GM18507 (cell line): ENCODE data around the gene IKZF4.
A peak's percentile ranks its signal among the peaks of the same experiment; 100 is the strongest.
"Not testable (repeated sequence)": the region's sequence is repeated elsewhere in the genome, so short reads cannot be mapped to it uniquely, and the experiment has no call there.

Experiments
- DNase-seq: peaks from one replicate; pipeline ENCODE4 v3.0.0; 2011; ENCODE audit warnings: low read depth; ENCODE audit not compliant: insufficient read length; ENCODE audit errors: extremely low spot score
- FAIRE-seq: peaks from 2 replicates; lab custom pipeline; 2011; peaks lifted over from hg19 to GRCh38; lab: Jason Lieb, UNC

The IKZF4 gene

DNA sequence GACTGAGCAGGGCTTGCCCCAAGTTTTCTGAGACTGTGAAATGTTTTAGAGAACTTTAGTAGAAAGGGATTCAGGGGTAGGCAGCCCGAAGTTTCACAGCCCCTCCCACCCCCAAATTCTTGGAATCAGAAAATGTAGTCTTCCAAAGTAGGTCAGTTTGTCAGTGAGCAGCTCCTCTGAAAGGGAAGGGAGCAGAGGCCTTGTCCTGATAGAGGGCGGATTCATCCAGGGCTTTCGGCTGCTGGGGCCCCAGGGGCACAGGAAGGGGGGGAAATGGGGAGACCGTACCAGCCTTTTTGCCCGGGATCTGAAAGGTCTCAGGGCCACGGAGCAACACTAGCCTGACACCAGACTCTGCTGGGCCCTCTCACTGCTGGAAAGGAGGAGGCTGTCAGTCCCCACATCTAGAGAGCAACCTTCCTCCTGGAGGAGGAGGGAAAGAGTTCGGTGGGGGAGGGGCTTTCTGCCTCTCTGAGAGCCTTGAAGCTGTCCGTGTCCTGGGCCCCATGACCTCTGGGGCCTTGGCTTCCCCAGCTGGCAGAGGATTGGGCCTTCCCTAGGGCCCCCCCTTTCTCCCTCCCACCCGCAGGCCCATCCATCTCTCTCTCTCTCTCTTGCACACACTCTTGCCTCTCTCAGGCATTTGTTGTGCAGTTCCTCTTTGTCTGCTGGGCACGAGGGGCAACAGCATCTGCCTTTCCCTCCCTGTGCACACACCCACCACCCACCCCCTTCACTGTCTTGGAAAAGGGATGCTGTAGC lies at the start of gene IKZF4:
Gene IKZF4, plus strand, starts transcription at position 621 of the 762 bp plus-strand sequence. CDS start 451 bp downstream, outside the sequence.
- no peak for FAIRE-seq

GRCh38 chr12:55972042-55972441 lies 48.8 kb upstream of the IKZF4 start:
- no peak for FAIRE-seq

More for the DNA sequence above, at the start of gene IKZF4:
- DNase-seq, result no peak

DNA sequence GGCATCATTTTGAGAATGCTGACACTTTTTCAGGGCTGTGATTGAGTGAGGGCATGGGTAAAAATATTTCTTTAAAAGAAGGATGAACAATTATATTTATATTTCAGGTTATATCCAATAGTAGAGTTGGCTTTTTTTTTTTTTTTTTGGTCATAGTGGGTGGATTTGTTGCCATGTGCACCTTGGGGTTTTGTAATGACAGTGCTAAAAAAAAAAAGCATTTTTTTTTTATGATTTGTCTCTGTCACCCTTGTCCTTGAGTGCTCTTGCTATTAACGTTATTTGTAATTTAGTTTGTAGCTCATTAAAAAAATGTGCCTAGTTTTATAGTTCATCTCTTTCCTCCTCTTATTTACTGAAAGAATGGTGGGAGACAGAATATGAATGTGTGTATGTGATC lies 48.4 kb upstream of the IKZF4 start:
- FAIRE-seq (no peak), DNase-seq (no peak)

More at GRCh38 chr12:55972042-55972441, 48.8 kb upstream of the IKZF4 start:
- DNase-seq, result no peak

DNA sequence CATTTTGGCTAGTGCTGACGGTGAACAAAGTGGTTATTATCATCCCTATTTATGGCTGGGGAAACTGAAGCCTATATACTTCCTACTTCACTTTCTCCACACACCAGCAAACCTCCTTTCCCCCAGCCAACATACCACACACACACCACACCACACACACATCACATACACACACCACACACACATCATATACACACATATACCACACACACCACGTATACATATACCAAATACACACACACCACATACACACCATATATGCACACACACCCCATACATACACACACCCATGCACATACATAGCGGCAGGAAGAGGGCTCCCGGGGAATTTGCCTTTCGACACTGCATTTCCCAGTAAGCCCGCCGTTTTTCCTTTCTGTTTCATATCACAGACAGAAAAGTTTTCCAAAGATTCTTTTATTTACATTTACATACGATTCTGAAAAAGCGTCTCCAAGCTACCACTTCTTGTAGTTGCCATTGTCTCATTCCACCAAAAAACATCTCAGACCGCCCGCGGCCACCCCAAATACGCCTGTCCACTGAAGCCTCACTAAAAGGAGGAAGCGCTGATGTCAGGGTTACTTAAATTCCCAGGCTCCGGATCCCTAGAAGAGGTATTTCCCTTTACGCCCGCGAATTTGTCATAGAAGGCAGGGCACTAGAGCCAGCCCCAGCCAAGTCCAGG lies 47.8 kb upstream of the IKZF4 start:
- FAIRE-seq (peak; percentile 45), DNase-seq (no peak)

DNA sequence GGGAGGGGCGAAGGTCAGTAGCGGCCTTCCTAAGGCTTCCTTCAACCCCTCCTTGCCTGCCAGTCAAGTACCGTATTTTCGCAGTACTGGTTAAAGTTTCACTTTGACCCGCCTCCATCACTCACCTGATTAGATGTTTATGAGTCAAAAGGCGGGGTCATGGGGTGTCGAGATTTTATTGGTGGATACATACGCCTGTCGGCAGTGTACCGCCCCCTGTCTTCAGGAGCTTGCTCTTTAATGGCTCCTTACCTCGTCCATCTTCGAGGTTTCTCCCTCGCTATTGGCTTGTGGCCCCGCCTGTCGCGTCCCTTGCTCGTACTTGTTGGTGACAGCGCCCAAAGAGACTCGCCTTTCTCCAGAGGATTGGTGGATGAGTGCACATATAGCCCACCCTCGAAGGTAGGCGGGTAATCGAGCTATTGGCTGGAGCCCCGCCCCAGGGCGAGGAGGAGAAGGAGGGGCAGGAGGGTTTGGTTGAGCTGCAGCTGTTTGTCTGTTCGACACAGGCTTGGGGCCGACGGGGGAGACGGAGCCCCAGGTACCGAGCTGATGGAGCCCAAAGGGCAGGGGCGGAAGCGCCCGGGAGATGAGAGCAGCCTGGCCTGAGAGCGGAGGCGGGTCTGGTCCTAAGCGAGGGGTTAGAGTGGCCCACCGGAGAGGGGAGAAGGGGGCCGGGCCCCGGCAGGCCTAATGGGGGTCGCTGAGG lies 47.1 kb upstream of the IKZF4 start, which contains the start of gene RAB5B:
Gene RAB5B, plus strand, starts transcription at position 480 of the 709 bp plus-strand sequence. CDS start 12,883 bp downstream, outside the sequence.
- DNase-seq (peak; percentile 88), FAIRE-seq (peak; percentile 100)

GRCh38 chr12:55974308-55974730 lies 46.5 kb upstream of the IKZF4 start:
- no peak for FAIRE-seq
- no peak for DNase-seq

GRCh38 chr12:55978393-55978792 lies 42.5 kb upstream of the IKZF4 start:
- FAIRE-seq, result no peak
- DNase-seq, result no peak

DNA sequence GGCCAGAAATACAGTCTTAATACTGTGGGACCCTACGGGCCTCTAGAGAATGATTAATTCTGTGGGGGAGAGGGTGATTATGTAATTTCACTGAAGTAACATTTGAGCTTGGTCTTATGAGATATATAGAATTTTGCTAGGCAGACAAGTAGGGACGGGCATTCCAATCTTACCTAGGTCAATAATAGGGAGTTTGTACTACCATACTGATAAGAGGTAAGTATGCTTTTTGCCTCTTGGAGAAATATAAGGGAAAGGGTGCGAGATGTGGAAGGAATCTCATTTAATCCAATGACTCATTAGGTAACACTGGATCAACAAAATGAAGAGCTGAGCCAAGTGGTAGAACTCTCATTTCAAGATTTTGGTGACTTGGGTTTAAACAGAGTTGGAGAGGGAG lies 41.8 kb upstream of the IKZF4 start:
- FAIRE-seq, result no peak
- DNase-seq, result no peak

DNA sequence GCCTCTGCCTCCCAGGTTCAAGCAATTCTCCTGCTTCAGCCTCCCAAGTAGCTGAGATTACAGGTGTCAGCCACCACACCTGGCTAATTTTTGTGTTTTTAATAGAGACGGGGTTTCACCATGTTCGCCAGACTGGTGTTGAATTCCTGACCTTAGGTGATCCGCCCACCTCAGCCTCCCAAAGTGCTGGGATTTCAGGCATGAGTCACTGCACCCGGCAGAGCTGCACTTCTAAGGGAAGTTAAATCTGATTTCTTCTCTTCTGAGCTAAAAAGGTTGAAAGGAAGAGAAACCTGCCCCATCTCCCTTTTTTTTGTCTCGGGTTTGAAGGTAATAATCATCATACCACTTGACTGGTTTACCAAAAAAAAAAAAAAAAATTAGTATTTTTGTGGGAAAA lies 39.0 kb upstream of the IKZF4 start:
- not testable (repeated sequence) for DNase-seq, FAIRE-seq

GRCh38 chr12:55982319-55982936 lies 38.4 kb upstream of the IKZF4 start:
- FAIRE-seq (peak; percentile 83), DNase-seq (peak; percentile 36)

- FAIRE-seq (no peak), DNase-seq (no peak)
Observed at GRCh38 chr12:55983232-55983842, 37.5 kb upstream of the IKZF4 start.

GRCh38 chr12:55984861-55985260 lies 36.0 kb upstream of the IKZF4 start:
- DNase-seq (no peak), FAIRE-seq (no peak)

DNA sequence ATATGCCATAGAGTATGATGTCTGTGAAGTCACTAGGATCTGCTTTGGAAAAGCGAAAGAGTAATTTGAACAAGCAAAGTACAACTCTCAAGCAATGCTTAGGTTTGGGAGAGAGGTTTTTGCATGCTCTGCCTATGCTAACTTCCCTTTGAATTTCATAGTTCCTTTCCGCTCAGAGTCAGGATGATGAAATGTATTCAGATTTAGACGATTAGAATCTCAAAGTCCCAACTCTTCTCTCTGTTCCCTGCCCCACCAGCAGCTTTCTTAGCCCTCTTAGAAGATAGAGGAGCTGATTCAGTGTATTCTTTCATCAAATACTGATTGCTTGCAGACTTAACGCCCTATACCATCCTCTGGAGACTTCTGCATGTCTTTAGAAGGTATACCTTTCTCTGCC lies 35.5 kb upstream of the IKZF4 start:
- no peak for DNase-seq
- FAIRE-seq, result no peak

DNA sequence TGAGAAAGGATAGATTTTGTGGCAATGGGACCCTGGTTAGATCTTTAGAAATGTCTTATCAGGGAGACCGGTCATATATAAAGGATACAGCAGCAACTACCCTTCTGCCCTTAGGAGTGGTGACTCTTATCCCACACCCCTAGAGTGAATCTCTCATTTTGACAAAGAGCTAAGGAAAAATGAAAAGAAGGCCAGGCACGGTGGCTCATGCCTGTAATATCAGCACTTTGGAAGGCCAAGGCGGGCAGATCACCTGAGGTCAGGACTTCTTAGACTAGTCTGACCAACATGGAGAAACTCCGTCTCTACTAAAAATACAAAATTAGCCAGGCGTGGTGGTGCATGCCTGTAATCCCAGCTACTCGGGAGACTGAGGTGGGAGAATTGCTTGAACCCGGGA lies 34.9 kb upstream of the IKZF4 start:
- FAIRE-seq, DNase-seq: not testable (repeated sequence)

GRCh38 chr12:55991110-55991509 lies 29.7 kb upstream of the IKZF4 start:
- FAIRE-seq (no peak), DNase-seq (no peak)

GRCh38 chr12:55993230-55993853 lies 27.5 kb upstream of the IKZF4 start:
- no peak for FAIRE-seq

DNA sequence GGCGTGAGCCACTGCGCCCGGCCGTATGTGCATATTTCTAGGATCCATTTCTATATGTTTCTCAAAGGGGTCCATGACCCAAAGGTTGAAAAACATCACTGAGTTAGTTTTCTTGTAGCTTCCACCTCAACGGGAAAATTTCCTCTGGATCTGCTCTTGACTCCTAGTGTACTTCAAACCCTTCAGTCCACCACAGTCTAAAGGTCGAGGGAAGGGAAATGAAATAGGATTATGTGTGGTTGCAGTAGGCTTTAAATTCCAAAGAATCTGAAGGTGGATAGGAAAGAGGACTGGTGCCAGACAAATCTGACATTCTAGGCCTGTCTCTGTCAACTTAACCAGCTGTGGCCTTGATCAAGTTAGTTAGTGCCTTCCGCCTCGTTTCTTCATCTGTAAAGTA lies 25.5 kb upstream of the IKZF4 start:
- FAIRE-seq (no peak), DNase-seq (no peak)

More at GRCh38 chr12:55993230-55993853, 27.5 kb upstream of the IKZF4 start:
- DNase-seq, result no peak

- DNase-seq, result peak; percentile 45
- peak; percentile 83 for FAIRE-seq
Observed at GRCh38 chr12:55996201-55996714, 24.6 kb upstream of the IKZF4 start.
